Limb (tissue), 2 donors: ENCODE results near the gene EIF5A.

ENCODE experiments used
- DNase-seq, 2 donors: peaks; one replicate each; pipeline ENCODE4 v3.0.0-alpha.2; 2016; ENCODE audit errors: extremely low spot score in 2 of 2

Gene EIF5A

DNA sequence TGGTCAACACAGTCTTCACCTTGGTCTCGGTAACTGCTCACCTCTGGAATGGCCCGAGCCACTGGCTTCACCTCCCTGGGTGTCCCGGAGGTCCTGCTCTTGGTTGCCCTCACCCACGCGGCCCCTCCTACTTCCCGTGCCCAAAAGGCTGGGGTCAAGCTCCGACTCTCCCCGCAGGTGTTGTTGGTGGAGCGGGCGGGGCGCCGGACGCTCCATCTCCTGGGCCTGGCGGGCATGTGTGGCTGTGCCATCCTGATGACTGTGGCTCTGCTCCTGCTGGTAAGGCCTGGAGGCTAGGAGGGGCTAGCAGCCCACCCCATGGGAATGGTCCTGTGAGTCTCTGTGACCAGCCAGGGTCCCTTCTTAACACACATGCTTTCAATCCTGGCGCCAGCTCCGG, 22.5 kb upstream of the EIF5A start:
- DNase-seq, result no peak

DNA sequence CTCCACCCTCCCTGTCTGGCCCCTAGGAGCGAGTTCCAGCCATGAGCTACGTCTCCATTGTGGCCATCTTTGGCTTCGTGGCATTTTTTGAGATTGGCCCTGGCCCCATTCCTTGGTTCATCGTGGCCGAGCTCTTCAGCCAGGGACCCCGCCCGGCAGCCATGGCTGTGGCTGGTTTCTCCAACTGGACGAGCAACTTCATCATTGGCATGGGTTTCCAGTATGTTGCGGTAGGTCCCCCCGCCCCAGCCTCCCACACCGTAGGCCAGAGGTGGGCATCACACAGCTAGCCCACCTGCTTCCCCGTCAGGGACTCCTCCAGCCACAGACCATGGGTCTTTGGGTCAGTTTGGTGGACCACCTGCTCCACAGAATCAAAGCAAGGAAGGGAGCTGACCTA, 21.7 kb upstream of the EIF5A start:
- no peak for DNase-seq

DNA sequence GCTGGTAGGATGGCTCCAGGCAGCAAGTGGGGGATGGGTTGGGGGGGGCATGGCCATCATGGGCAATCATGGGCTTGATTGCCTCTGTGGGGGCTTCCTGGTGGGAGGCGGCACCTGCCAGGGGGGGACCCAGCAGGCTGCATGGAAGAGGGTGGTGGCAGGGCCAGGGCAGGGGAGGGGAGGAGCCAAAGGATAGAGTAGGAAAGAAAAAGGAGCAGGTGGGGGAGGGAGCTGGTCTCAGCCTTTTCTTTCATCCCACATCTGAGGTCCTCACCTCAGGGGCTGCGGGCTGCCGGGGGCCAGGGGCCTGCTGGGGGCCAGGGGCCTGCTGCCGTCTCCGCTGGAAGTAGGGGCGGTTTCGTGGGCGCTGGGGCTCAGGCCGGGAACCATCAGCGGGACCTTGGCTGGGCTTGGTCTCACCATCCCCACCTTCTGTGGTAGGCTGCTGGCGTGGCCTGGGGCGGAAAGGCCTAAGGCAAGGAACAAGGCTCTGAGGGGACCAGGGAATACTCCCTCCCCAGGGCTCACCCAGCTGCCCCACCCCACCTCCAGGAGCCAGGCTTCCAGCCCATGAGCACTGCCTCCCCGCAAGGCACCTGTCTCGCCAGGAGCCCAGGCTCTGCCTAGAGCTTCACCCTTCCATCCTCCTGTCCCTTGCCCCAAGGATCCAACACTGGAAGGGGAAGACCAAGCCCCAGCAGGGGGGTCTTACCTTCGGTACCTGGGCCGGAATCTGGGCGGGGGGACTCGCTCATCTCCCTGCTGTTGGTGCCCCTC, 18.0 kb upstream of the EIF5A start:
- no peak for DNase-seq

DNA sequence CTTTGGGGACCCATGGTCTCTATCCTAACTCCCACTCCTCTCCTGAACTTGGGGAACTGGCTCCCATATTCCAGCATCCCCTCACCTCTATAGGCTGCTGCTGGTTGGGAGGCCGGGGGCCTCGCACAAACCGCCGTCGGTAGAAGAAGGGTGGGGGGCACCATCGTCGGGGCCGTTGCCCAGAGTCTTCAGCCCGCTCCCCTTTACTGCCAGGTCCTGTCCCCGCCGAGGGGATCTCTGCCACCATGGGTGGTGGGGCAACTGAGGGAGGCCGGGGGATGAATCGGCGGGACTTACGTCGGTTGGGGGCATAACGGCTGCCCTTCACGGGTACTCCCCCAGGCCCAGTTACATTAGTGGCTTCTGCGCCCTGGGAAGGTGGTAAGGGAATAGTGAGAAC, 17.3 kb upstream of the EIF5A start:
- DNase-seq, result no peak

DNA sequence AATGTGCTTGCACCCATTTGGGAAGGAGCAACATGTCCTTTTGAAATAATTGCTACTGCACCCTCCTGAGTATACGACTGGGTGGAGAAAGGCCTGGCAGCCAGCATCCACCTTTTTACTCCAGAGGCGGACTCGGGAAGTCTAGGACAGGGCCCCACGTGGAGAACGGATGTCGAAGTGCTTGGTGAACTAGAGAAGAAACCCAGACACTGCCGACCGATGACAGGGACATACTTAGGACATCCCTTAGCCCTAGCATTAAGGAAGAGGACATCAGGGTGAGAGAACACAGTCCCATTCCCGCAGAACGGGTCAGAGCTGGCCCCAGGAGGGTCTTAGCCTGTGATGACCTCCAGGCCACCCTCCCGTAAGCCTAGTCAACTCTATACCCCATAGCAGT, 16.7 kb upstream of the EIF5A start:
- DNase-seq, result no peak

DNA sequence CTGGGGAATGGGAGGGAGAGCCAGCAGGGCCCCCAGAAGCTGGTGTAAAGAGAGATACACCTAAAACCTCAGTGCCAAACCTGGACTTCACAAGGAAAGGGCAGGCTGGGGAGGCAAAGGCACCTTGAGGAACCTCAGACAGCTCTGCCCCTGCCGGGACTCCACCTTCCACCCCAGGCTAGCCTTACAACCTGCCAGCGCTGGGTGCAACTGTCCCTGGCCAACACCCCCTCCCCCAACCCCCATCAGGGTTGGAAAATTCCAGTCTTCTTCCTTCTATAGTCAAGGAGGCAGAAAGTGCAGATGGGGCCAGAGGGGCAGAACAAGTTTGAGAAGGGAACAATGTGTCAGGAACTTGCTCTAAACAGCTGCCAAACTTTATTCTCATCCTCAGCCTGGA, 15.2 kb upstream of the EIF5A start:
- no peak for DNase-seq

DNA sequence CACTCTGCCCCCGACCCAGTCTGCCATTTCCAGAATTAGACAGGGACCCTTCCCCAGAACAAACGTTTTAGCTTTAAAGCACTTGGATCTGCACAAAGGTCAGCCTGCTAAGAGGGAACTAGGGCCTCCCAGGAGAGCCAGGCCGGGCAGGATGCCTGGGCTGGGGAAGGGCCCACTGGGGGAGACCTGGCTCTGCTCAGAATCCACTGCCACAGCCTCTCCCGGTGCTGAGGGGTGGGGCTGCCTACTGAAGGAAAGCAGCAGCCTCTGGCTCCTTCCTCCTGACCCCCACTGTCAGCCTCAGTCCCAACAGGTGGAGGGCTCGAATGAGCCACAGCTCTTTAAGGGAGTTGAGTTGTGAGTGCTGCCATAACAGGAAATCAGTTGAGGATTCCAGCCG, 14.7 kb upstream of the EIF5A start:
- no peak for DNase-seq

DNA sequence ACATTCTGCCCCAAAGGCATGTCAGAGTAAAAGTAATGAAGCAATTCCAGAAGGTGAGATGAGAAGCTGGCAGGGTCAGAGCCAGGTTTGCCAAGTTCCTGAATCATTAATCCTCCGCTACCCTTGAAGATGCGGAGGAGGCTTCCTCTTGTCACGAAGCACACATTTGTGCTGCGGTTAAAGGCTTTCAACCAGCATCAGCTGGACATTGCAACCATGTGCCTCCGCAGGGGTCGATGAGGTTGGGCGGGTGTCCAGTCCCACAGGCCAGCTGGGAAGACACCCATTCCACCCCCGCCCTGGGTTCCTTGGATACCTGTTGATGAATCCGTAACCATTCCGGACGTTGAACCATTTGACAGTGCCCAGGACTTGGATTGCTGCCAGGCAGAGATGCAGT, 14.3 kb upstream of the EIF5A start:
- no peak for DNase-seq

DNA sequence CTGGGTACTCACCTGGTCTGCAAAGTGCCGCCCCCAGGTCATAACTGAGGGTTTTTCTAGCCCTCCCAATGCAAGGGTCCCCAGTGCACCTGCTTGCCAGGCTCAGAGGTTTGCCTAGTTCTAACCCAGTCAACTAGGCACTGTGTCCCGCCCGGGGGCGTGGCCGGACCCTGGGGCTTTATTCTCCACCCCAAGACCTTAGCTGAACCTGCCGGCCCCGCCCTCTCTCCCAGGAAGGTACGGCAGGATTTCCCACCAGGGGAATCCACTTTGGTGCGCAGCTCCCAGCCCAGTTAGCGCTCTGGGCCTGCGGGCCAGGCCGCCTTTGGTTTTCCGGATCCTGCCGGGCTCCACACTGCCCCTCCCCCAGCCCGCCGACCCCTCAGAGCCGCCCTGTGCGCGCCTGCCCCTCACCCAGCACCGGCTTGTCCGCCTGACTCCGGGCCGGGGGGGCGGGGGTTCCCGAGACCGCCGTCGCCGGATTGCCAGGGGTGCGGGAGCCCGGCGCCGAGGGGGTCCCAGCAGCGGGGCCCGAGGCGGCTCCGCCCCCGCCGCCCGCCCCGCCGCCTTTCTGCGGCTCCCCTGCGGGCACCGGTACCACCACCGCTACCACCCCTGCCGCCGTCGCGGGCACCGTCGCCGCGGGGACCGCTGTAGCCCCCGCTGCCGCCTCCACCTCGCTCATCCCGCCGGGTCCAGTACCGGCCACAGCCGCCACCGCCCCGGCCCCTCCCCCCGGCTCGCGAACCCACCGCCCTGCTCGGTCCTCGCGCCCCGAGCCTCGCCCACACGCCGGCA, 13.4 kb upstream of the EIF5A start:
- no peak for DNase-seq

DNA sequence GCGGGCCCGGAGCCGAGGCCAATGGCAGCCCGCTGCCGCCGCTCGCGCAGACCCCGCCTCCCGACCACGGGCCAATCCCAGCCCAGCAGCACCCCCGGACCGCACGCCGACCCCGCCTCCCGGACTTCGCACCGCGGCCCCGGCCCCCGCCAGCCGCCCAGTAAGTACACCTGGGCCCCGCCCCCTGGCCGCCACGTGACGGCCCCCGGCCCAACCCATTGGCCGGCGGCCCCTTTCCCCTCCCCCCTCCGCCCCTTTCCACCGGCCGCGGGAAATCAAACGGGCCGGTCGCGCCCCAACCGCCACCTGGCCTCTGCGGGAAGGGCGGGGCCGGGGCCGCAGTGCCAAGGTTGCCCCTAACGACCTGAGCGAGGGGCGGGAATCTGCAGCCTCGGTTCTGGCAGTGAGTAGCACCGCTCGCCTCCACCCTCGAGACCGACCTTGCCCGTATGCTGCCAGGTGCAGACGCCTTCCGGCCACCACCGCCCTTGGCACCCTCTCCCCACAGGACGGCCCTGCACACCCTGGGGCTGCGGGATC, 12.7 kb upstream of the EIF5A start, which contains the start of gene YBX2:
TSS of gene YBX2 (minus strand) at position 26 of the 540 bp plus-strand sequence. CDS start 139 bp downstream, outside the sequence.
- peak; percentile 18 to 83 for DNase-seq

DNA sequence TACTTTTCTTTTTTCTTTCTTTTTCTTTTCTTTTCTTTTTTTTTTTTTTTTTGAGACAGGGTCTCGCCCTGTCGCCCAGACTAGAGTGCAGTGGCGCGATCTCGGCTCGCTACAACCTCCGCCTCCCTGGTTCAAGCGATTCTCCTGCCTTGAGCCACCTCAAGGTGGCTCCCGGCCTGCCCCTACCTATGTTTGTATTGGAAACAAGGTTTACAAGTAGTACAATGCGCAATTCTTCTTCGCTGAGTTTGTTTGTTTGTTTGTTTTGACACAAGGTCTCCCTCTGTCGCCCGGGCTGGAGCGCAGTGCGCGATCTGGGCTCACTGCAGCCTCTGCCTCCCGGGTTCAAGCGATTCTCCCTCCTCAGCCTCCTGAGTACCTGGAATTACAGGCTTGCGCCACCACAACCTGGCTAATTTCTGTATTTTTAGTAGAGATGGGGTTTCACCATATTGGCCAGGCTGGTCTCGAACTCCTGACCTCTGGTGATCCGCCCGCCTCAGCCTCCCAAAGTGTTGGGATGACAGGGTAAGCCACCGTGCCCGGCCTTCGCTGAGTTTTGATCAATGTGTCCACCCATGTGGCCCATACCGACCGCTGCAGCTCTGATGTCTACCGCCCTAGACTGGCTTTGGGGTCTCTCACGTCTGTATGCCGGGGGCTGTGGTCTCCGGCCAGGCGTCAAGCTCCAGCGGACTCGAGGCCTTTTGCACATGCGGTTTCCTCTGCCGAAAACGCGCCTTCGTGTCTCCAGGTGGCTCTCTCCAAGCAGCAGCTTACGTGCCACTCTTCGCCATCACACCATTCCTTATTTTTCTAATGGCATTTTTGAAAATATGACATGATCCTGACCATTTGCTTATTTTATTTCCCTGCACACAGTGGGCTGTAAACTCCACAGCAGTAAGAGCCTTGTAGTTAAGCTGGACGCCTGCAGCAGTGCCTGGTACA, 11.9 kb upstream of the EIF5A start:
- no peak for DNase-seq

DNA sequence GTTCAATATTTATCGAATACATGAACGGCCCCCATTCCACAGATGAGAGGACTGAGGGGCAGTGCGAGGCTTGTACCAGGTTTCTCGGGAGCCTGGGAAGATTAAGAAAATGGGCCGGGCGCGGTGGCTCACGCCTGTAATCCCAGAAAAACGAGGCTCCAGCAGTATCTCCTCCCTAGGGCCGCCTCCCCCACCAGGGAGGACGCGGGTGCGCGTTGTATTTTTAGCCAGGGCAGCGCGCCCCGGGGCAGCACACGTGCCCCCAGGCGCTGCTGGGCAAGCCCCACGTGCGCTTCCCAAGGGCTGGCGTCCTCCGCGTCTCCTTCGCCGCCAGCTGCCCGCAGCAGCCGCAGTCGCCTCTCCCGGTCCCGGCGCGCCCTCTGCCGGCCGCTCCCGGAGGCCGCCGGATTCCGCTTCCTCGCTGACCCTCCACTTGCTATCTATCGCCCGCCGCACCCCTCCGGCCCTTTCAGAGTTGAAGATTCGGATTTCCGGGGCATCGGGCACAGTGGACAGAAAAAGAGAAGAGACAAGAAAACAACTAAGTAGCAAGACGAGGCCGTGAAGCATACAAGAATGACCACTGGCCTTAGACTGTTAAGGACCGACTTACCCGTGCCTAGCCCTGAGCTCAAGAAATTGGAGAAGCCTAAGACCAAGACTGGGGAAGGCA, 11.1 kb upstream of the EIF5A start:
- peak; percentile 66 to 88 for DNase-seq

DNA sequence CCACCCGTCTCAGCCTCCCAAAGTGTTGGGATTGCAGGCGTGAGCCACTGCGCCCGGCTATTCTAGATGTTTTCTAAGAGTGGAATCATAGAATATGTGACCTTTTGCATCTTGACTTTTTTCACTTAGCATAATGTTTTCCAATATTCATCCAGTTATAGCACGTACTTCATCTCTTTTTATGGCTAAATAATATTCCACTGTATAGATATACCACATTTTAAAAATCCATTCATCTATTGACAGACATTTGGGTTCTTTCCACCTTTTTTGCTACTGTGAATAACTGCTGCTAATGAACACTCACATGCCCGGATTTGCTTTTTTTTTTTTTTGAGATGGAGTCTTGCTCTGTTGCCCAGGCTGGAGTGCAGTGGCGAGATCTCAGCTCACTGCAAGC, 3.2 kb upstream of the EIF5A start:
- no peak for DNase-seq

DNA sequence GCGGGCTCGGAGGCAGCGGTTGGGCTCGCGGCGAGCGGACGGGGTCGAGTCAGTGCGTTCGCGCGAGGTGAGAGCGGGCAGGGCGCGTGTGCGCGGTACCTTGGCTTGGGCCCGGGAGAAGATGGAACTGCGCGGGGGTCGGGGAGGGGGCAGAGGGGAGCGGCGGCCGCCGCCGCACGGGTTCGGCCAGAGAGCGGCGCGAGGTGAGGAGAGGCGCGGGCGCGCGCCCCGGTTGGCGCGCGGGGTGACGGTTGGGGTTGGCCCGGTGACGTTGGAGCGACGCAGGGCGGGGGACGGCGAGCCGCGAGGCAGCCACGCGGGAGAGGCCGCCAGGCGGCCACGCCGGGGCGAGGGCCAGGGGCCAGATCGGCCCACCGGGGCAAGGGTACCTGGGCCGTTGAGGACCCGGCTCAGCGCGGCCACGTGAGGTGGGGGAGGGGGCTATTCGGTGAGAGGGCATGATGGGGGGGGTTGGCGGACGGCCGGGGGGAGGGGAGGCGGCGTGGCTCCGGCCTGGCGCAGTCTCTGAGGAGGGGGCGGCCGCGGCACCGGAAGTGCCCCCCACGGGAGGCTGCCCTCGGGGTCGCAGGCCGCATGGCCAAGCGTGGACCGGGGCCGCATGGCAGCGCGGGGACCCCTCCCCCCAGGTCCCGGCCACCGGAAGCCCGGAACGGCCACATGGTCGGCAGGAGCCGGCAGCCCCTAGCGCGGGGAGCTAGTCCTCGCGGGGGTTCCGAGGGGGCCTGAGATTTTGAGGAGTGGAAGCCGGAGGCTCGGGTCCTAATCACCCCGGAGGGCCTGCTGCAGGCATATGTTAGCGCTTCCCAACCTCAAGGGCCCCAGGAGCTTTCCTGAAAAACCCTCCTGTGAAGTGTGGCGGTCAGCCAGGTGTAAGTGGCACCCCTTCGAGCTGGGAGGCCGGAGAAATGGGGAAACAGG, 527 bp downstream of the EIF5A start:
- no peak for DNase-seq

DNA sequence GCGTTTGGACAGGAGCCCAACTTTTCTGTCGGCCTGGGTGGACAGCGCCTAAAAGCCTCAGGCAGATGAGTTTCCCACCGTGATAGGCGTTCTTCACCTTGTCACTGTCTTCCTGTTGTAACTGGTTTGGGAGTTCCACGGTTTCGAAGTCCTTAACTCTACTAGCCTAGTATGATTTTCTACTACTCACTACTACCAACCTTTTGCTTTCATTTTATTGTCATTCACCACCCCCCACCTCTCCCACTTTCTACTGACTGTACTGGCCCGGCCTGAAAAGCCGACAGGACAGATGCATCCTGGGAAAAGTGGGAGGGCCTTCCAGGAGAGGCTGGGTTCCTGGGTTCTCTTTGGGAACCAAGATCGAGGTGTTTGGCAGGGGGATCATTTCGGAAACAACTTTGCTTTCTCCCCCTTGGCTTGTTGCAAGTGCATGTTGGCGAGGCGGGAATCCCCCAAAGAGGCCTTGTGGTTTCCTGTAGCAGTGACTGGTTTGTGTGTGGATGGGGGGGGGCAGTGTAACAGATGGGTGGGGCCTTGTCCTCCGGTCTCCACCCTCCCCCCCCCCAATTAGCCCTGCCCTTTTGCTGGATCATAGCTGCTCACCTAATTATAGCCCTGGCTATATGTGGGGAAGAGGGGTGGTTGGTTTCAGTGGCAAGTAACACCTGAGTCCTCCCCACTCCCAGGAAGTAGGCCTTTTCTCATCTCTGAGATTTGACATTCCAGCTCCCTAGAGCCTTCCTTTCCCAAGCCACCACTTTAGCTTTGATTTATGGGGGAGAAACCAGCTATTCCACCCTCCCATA, 1.4 kb downstream of the EIF5A start:
- peak; percentile 54 to 76 for DNase-seq

DNA sequence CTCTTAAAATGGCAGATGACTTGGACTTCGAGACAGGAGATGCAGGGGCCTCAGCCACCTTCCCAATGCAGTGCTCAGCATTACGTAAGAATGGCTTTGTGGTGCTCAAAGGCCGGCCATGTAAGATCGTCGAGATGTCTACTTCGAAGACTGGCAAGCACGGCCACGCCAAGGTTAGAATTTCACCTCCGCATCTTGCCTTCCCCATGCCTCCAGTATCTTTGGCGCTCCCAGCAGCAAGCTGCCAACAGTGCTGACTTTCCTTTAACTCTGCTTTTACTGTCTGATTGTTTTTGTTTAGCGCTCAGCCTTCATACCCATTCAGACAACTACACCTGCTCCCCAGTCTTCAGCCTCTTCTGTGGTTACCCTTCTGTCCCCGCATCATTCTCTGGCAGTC, 2.2 kb downstream of the EIF5A start:
- DNase-seq, result no peak

DNA sequence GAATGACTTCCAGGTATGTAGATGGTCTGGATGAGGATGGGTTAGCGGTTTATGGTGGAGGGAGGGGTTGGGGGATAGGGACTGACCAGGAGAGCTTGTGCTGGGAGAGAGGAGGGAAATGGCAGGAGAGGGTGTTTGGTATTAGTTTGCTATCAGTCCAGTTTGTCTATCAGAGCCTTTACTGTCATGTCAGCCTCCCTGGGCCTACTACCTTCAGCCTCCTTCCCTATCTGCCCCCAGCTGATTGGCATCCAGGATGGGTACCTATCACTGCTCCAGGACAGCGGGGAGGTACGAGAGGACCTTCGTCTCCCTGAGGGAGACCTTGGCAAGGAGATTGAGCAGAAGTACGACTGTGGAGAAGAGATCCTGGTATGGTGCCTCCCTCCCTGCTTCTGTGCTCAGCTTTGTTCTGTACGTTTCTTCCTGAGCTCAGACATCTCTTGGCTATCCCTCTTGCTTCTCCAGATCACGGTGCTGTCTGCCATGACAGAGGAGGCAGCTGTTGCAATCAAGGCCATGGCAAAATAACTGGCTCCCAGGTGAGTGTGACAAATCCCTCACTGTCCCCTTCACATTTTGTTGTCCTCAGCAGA, 3.8 kb downstream of the EIF5A start:
- no peak for DNase-seq

DNA sequence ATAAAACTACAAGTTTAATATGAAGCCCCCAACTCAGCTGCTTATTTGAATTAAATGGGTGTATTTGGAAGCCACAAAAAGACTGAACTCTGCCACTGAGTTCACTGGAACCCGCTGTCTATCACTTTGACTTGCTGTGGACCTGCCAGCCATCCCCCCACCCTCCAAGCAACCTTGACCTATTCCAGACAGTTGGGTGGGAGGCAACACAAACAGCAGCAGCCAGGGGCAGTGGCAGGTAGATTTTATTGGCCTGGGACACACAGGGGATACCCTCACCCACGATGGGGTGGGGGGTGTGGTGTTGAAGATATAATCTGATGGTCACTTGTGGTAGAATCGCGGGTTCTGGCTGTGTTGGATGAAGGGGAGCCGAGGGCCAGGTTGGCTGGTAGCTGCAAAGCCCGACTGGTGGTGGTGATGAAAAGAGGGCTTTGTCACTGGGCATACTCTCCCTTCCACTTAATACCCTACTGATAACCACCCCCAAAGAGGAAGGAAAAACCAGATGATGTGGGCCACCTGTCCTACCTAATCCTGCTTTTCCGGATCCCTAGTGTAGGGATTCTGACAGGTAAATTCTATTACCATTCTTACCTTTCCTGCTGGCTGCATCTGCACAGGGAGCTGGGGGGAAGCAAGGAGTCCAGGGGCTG, 5.1 kb downstream of the EIF5A start:
- DNase-seq, result no peak
